HEK293 (cell line): ENCODE results near the gene CDK5.

Experiments
- CTCF ChIP-seq: fragments of 450-650 bp; formaldehyde crosslinking; IDR thresholded peaks from 2 replicates; pipeline ENCODE4 v1.5.1; 2016; ENCODE audit warnings: missing biosample characterization, missing genetic modification characterization
- EGR2 ChIP-seq: fragments of 450-650 bp; formaldehyde crosslinking; IDR thresholded peaks from 2 replicates; pipeline ENCODE4 v1.5.1; 2016; ENCODE audit warnings: low read depth, missing biosample characterization, missing genetic modification characterization
- GLI4 ChIP-seq: fragments of 450-650 bp; formaldehyde crosslinking; IDR thresholded peaks from 2 replicates; pipeline ENCODE4 v1.5.1; 2016; ENCODE audit warnings: missing biosample characterization, missing genetic modification characterization
- HOXA7 ChIP-seq: sonication (generic); formaldehyde crosslinking; IDR thresholded peaks from 2 replicates; pipeline ENCODE4 v1.8.1; 2022; ENCODE audit warnings: missing genetic modification reagents, borderline replicate concordance
- HOXD13 ChIP-seq: sonication (generic); formaldehyde crosslinking; IDR thresholded peaks from 2 replicates; pipeline ENCODE4 v1.8.0; 2022; ENCODE audit warnings: missing genetic modification reagents, borderline replicate concordance
- KLF1 ChIP-seq: fragments of 450-650 bp; formaldehyde crosslinking; IDR thresholded peaks from 2 replicates; pipeline ENCODE4 v1.5.1; 2016; ENCODE audit warnings: missing biosample characterization, missing genetic modification characterization
- MEIS1 ChIP-seq: sonication (generic); formaldehyde crosslinking; IDR thresholded peaks from 2 replicates; pipeline ENCODE4 v1.8.1; 2022; ENCODE audit warnings: missing genetic modification reagents, mild to moderate bottlenecking, borderline replicate concordance
- OSR2 ChIP-seq: fragments of 450-650 bp; formaldehyde crosslinking; IDR thresholded peaks from 2 replicates; pipeline ENCODE4 v1.5.1; 2016; ENCODE audit warnings: missing biosample characterization, missing genetic modification characterization
- PRDM1 ChIP-seq: fragments of 450-650 bp; formaldehyde crosslinking; IDR thresholded peaks from 2 replicates; pipeline ENCODE4; 2016; ENCODE audit warnings: missing biosample characterization, missing genetic modification characterization
- PRDM6 ChIP-seq: fragments of 450-650 bp; formaldehyde crosslinking; IDR thresholded peaks from 2 replicates; pipeline ENCODE4 v1.5.1; 2017; ENCODE audit warnings: missing biosample characterization, missing genetic modification characterization
- YY1 ChIP-seq: fragments of 450-650 bp; formaldehyde crosslinking; IDR thresholded peaks from 2 replicates; pipeline ENCODE4 v1.5.1; 2018; ENCODE audit warnings: missing biosample characterization, missing genetic modification characterization
- ZEB2 ChIP-seq: fragments of 450-650 bp; formaldehyde crosslinking; IDR thresholded peaks from 2 replicates; pipeline ENCODE4 v1.5.1; 2016; ENCODE audit warnings: missing biosample characterization, missing genetic modification characterization
- ZFHX2 ChIP-seq: fragments of 450-650 bp; formaldehyde crosslinking; conservative IDR thresholded peaks from 2 replicates; pipeline ENCODE4 v1.5.1; 2016; ENCODE audit warnings: missing biosample characterization, missing genetic modification characterization
- ZNF16 ChIP-seq: fragments of 450-650 bp; formaldehyde crosslinking; IDR thresholded peaks from 2 replicates; pipeline ENCODE4 v1.5.1; 2016; ENCODE audit warnings: low read depth, missing biosample characterization, missing genetic modification characterization
- ZNF174 ChIP-seq: fragments of 450-650 bp; formaldehyde crosslinking; IDR thresholded peaks from 2 replicates; pipeline ENCODE4 v1.5.0; 2017; ENCODE audit warnings: missing biosample characterization, mild to moderate bottlenecking, missing genetic modification characterization
- ZNF2 ChIP-seq: fragments of 450-650 bp; formaldehyde crosslinking; IDR thresholded peaks from 2 replicates; pipeline ENCODE4 v1.5.1; 2016; ENCODE audit warnings: missing biosample characterization, missing genetic modification characterization
- ZNF23 ChIP-seq: fragments of 450-650 bp; formaldehyde crosslinking; IDR thresholded peaks from 2 replicates; pipeline ENCODE4 v1.5.1; 2016; ENCODE audit warnings: missing biosample characterization, missing genetic modification characterization, borderline replicate concordance
- ZNF248 ChIP-seq: fragments of 450-650 bp; formaldehyde crosslinking; IDR thresholded peaks from 2 replicates; pipeline ENCODE4 v1.5.1; 2017; ENCODE audit warnings: missing biosample characterization, missing genetic modification characterization
- ZNF26 ChIP-seq: fragments of 450-650 bp; formaldehyde crosslinking; IDR thresholded peaks from 2 replicates; pipeline ENCODE4 v1.5.1; 2016; ENCODE audit warnings: missing biosample characterization, missing genetic modification characterization
- ZNF280C ChIP-seq: fragments of 450-650 bp; formaldehyde crosslinking; IDR thresholded peaks from 2 replicates; pipeline ENCODE4 v1.5.1; 2016; ENCODE audit warnings: missing biosample characterization, missing genetic modification characterization
- ZNF324 ChIP-seq: fragments of 450-650 bp; formaldehyde crosslinking; IDR thresholded peaks from 2 replicates; pipeline ENCODE4 v1.5.1; 2016; ENCODE audit warnings: missing biosample characterization, missing genetic modification characterization
- ZNF341 ChIP-seq: fragments of 450-650 bp; formaldehyde crosslinking; IDR thresholded peaks from 2 replicates; pipeline ENCODE4; 2016; ENCODE audit warnings: low read depth, missing biosample characterization, missing genetic modification characterization
- ZNF366 ChIP-seq: fragments of 450-650 bp; formaldehyde crosslinking; conservative IDR thresholded peaks from 2 replicates; pipeline ENCODE4 v1.5.1; 2016; ENCODE audit warnings: missing biosample characterization, missing genetic modification characterization
- ZNF394 ChIP-seq: fragments of 450-650 bp; formaldehyde crosslinking; IDR thresholded peaks from 2 replicates; pipeline ENCODE4 v1.5.1; 2016; ENCODE audit warnings: missing biosample characterization, missing genetic modification characterization, mild to moderate bottlenecking, moderate library complexity, borderline replicate concordance
- ZNF48 ChIP-seq: fragments of 450-650 bp; formaldehyde crosslinking; IDR thresholded peaks from 2 replicates; pipeline ENCODE4 v1.5.1; 2016; ENCODE audit warnings: missing biosample characterization, missing genetic modification characterization
- ZNF501 ChIP-seq: fragments of 450-650 bp; formaldehyde crosslinking; IDR thresholded peaks from 2 replicates; pipeline ENCODE4 v1.5.1; 2016; ENCODE audit warnings: missing biosample characterization, missing genetic modification characterization
- ZNF510 ChIP-seq: fragments of 450-650 bp; formaldehyde crosslinking; IDR thresholded peaks from 2 replicates; pipeline ENCODE4 v1.5.1; 2018; ENCODE audit warnings: mild to moderate bottlenecking, missing genetic modification characterization, missing biosample characterization; ENCODE audit not compliant: insufficient replicate concordance
- ZNF529 ChIP-seq: fragments of 450-650 bp; formaldehyde crosslinking; IDR thresholded peaks from 2 replicates; pipeline ENCODE4 v1.5.1; 2017; ENCODE audit warnings: missing genetic modification characterization, missing biosample characterization; ENCODE audit not compliant: insufficient replicate concordance
- ZNF530 ChIP-seq: fragments of 450-650 bp; formaldehyde crosslinking; IDR thresholded peaks from 2 replicates; pipeline ENCODE4 v1.5.1; 2016; ENCODE audit warnings: low read depth, missing biosample characterization, missing genetic modification characterization
- ZNF558 ChIP-seq: fragments of 450-650 bp; formaldehyde crosslinking; IDR thresholded peaks from 2 replicates; pipeline ENCODE4 v1.5.1; 2016; ENCODE audit warnings: missing biosample characterization, missing genetic modification characterization
- ZNF654 ChIP-seq: fragments of 450-650 bp; formaldehyde crosslinking; IDR thresholded peaks from 2 replicates; pipeline ENCODE4 v1.5.1; 2016; ENCODE audit warnings: low read depth, missing biosample characterization, missing genetic modification characterization
- ZNF677 ChIP-seq: fragments of 450-650 bp; IDR thresholded peaks from 2 replicates; pipeline ENCODE4 v1.5.0; 2018; ENCODE audit warnings: missing biosample characterization, mild to moderate bottlenecking, missing genetic modification characterization, moderate library complexity
- ZNF777 ChIP-seq: fragments of 450-650 bp; formaldehyde crosslinking; IDR thresholded peaks from 2 replicates; pipeline ENCODE4 v1.5.1; 2017; ENCODE audit warnings: missing biosample characterization, missing genetic modification characterization, borderline replicate concordance
- ZNF791 ChIP-seq: fragments of 450-650 bp; formaldehyde crosslinking; IDR thresholded peaks from 2 replicates; pipeline ENCODE4 v1.5.1; 2016; ENCODE audit warnings: missing biosample characterization, missing genetic modification characterization
- ZNF843 ChIP-seq: fragments of 450-650 bp; formaldehyde crosslinking; IDR thresholded peaks from 2 replicates; pipeline ENCODE4 v1.5.1; 2016; ENCODE audit warnings: missing biosample characterization, missing genetic modification characterization

Gene CDK5

GRCh38 chr7:151059367-151060112 is 1.8 kb upstream of the CDK5 start, which contains the start of gene SLC4A2 (continued):
- TF ChIP-seq ZNF23 (tag by site-specific recombination) (no peak), ZNF677 (tag by site-specific recombination) (no peak), YY1 (tag by site-specific recombination) (no peak), ZNF341 (tag by site-specific recombination) (peak; percentile 69; the same call in 1 of the 2 replicates), ZNF48 (tag by site-specific recombination) (no peak), ZNF2 (tag by site-specific recombination) (no peak), ZNF280C (tag by site-specific recombination) (no peak), PRDM1 (no peak), GLI4 (tag by site-specific recombination) (no peak), ZNF366 (tag by site-specific recombination) (0 out of 2 replicates have a peak, but pooled peaks have one; percentile 28), MEIS1 (CRISPR knock-in tag) (no peak), ZNF501 (tag by site-specific recombination) (no peak; the same call in 1 of the 2 replicates), ZNF791 (tag by site-specific recombination) (no peak), ZNF26 (tag by site-specific recombination) (no peak), KLF1 (tag by site-specific recombination) (peak; percentile 59), HOXA7 (CRISPR knock-in tag) (no peak), ZEB2 (tag by site-specific recombination) (no peak), ZNF558 (tag by site-specific recombination) (no peak), ZNF530 (tag by site-specific recombination) (no peak), ZNF777 (tag by site-specific recombination) (0 out of 2 replicates have a peak, but pooled peaks have one; percentile 0), ZNF394 (no peak), HOXD13 (CRISPR knock-in tag) (no peak), ZNF510 (no peak), ZNF529 (tag by site-specific recombination) (no peak), ZNF16 (tag by site-specific recombination) (no peak), ZNF843 (tag by site-specific recombination) (0 out of 2 replicates have a peak, but pooled peaks have one; percentile 14), ZNF324 (tag by site-specific recombination) (no peak), ZNF174 (tag by site-specific recombination) (no peak), ZNF248 (no peak), CTCF (tag by site-specific recombination) (peak; percentile 67), OSR2 (tag by site-specific recombination) (no peak), ZNF654 (no peak), PRDM6 (no peak), ZFHX2 (tag by site-specific recombination) (no peak; the same call in none of the 2 replicates), EGR2 (tag by site-specific recombination) (peak; percentile 68)
